Measurements from ENCODE around the gene SLC22A6. TPM values are rescaled to one million over a fixed set of nuclear protein-coding genes. Genes with fewer than 3 reads are reported as not detected.
A peak's percentile ranks its signal among the peaks of the same experiment; 100 is the strongest.

The SLC22A6 gene
- not detected in 2 replicates for total RNA-seq
- polyA plus RNA-seq (2012), result not detected

GRCh38 chr11:62984451-62984991 lies at the start of gene SLC22A6:
SLC22A6 (minus strand) TSS chr11:62984967; CDS start chr11:62984690, 277 bp downstream.
- no peak for DNase-seq (ENCODE audit: low read depth)

GRCh38 chr11:63032457-63032856 lies 47.7 kb upstream of the SLC22A6 start:
- no peak for DNase-seq (ENCODE audit: low read depth)

GRCh38 chr11:63023841-63024648 lies 39.3 kb upstream of the SLC22A6 start:
- peak; percentile 85 for DNase-seq (ENCODE audit: low read depth)

- DNase-seq (ENCODE audit: low read depth), result no peak
Measured at GRCh38 chr11:63023222-63023814, 38.6 kb upstream of the SLC22A6 start.

GRCh38 chr11:63022441-63022840 lies 37.7 kb upstream of the SLC22A6 start:
- no peak for DNase-seq (ENCODE audit: low read depth)

GRCh38 chr11:63020671-63021291 lies 36.0 kb upstream of the SLC22A6 start:
- no peak for DNase-seq (ENCODE audit: low read depth)

- no peak for DNase-seq (ENCODE audit: low read depth)
Measured at GRCh38 chr11:63019506-63019905, 34.7 kb upstream of the SLC22A6 start.

GRCh38 chr11:63017306-63017974 lies 32.7 kb upstream of the SLC22A6 start:
- no peak for DNase-seq (ENCODE audit: low read depth)

GRCh38 chr11:63015521-63016215 lies 30.9 kb upstream of the SLC22A6 start, which contains the start of gene SLC22A8:
SLC22A8 (minus strand) TSS chr11:63015841; CDS start chr11:63014958, 883 bp downstream.
- no peak for DNase-seq (ENCODE audit: low read depth)

- DNase-seq (ENCODE audit: low read depth), result no peak
Measured at GRCh38 chr11:63014408-63015055, 29.8 kb upstream of the SLC22A6 start.

- no peak for DNase-seq (ENCODE audit: low read depth)
Measured at GRCh38 chr11:63012839-63013238, 28.1 kb upstream of the SLC22A6 start.

GRCh38 chr11:63012430-63012829 lies 27.7 kb upstream of the SLC22A6 start:
- no peak for DNase-seq (ENCODE audit: low read depth)

- DNase-seq (ENCODE audit: low read depth), result no peak
Measured at GRCh38 chr11:63010934-63011439, 26.2 kb upstream of the SLC22A6 start.

- DNase-seq (ENCODE audit: low read depth), result no peak
Measured at GRCh38 chr11:63007920-63008319, 23.2 kb upstream of the SLC22A6 start.

GRCh38 chr11:63001456-63001855 lies 16.7 kb upstream of the SLC22A6 start:
- no peak for DNase-seq (ENCODE audit: low read depth)

GRCh38 chr11:62999649-63000048 lies 14.9 kb upstream of the SLC22A6 start:
- no peak for DNase-seq (ENCODE audit: low read depth)

GRCh38 chr11:62999156-62999555 lies 14.4 kb upstream of the SLC22A6 start:
- no peak for DNase-seq (ENCODE audit: low read depth)

- DNase-seq (ENCODE audit: low read depth), result no peak
Measured at GRCh38 chr11:62996271-62996670, 11.5 kb upstream of the SLC22A6 start.

- DNase-seq (ENCODE audit: low read depth), result no peak
Measured at GRCh38 chr11:62994775-62995174, 10.0 kb upstream of the SLC22A6 start.

GRCh38 chr11:62988276-62988675 lies 3.5 kb upstream of the SLC22A6 start:
- peak; percentile 30 for DNase-seq (ENCODE audit: low read depth)
